Lung (tissue), 12 donors: ENCODE measurements around the gene SOX13. TPM values are rescaled to one million over a fixed set of nuclear protein-coding genes. Genes with fewer than 3 reads are reported as not detected.

Source experiments
- ATAC-seq: fragments of 200-7000 bp; cut with Tn5 transposase; one replicate; pipeline ENCODE4 v1.9.1; 2020; ENCODE audit warnings: moderate number of reproducible peaks; ENCODE audit not compliant: insufficient read depth, low FRiP score
- DNase-seq, 3 donors: peaks; one replicate each; pipeline ENCODE4 v3.0.0-alpha.2; 2013 to 2017
- H3K27ac ChIP-seq, 2 donors: one replicate each; pipeline ENCODE4 v1.5.1; 2013; ENCODE audit warnings: mild to moderate bottlenecking in 2 of 2, moderate library complexity in 2 of 2, control low read depth in 1 of 2, inconsistent platforms in 1 of 2, low read depth in 1 of 2, low read length in 1 of 2
- H3K27me3 ChIP-seq, 3 donors: one replicate each; pipeline ENCODE4 v1.5.1; 2013; ENCODE audit warnings: low read length in 2 of 3; ENCODE audit not compliant: control insufficient read depth in 3 of 3, insufficient read depth in 3 of 3
- H3K36me3 ChIP-seq, 4 donors: one replicate each; pipeline ENCODE4 v1.5.1; 2013; ENCODE audit warnings: low read length in 4 of 4, mild to moderate bottlenecking in 1 of 4, moderate library complexity in 1 of 4; ENCODE audit not compliant: control insufficient read depth in 4 of 4, insufficient read depth in 4 of 4
- H3K4me1 ChIP-seq, 5 donors: one replicate each; pipeline ENCODE4 v1.5.1; 2013; ENCODE audit warnings: low read length in 5 of 5, mild to moderate bottlenecking in 2 of 5, moderate library complexity in 1 of 5; ENCODE audit not compliant: control insufficient read depth in 5 of 5, insufficient read depth in 5 of 5
- H3K4me3 ChIP-seq: one replicate; pipeline ENCODE4 v1.5.1; 2013; ENCODE audit warnings: mild to moderate bottlenecking, control low read depth, moderate library complexity
- H3K9ac ChIP-seq, 2 donors: one replicate each; pipeline ENCODE4 v1.5.1; 2013; ENCODE audit warnings: low read length in 2 of 2, control low read depth in 1 of 2; ENCODE audit not compliant: insufficient read depth in 1 of 2
- H3K9me3 ChIP-seq, 4 donors: one replicate each; pipeline ENCODE4 v1.5.1; 2013; ENCODE audit warnings: low read length in 3 of 4, mild to moderate bottlenecking in 1 of 4, moderate library complexity in 1 of 4; ENCODE audit not compliant: control insufficient read depth in 4 of 4, insufficient read depth in 3 of 4
- CTCF ChIP-seq: IDR thresholded peaks from 2 replicates; pipeline ENCODE4 v1.5.1; 2012; ENCODE audit warnings: mild to moderate bottlenecking; ENCODE audit errors: control extremely low read depth, extremely low read depth
- WGBS, 2 donors: extraction: QIAGEN DNeasy Blood & Tissue Kit; methylation state at CpG; one replicate each; pipeline ENCODE4 v1.1.7; 2013; 5-methylcytosine and 5-hydroxymethylcytosine counted together
- polyA plus RNA-seq, 2 donors: library from polyadenylated mRNA; stranded (reverse); fragments of 200-250 nt; gene quantifications; one replicate each; pipeline ENCODE4 v1.2.1, GENCODE V29; 2013
- total RNA-seq, 2 donors: library from RNA; depleted of rRNA in 1 of 2; stranded (reverse); fragments of >200 nt in 1 of 2; gene quantifications; one replicate each; pipeline ENCODE4 v1.2.1, GENCODE V29; 2014 to 2021
- donor health status: control.
- donor health status: control.
- donor health status: Bipolar disorder and iron deficiency.
- donor health status: healthy.
- donor health status: DM: yes; HTN: yes; CAD: no.

The SOX13 gene
- total and polyA plus RNA-seq, 4 donors = 14.7 to 52.6 (median 30.3) TPM

GRCh38 chr1:204065174-204065985, 7.5 kb upstream of the SOX13 start:
- TF ChIP-seq CTCF = no peak
- WGBS, 2 donors = 63 to 76% methylated on average over 8 of the region's 8 CpGs
- H3K4me1 ChIP-seq = peaks cover 0 to 11% (median 0%) of the 10 kb centered on the region in 5 donors

GRCh38 chr1:204065986-204066300, 7.0 kb upstream of the SOX13 start:
- no peak overlapping the region for H3K27ac ChIP-seq
- H3K4me1 ChIP-seq = peaks cover 0 to 11% (median 0%) of the 10 kb centered on the region in 5 donors
- 95 to 97% methylated on average over 7 of the region's 7 CpGs for WGBS, 2 donors
- H3K9ac ChIP-seq = no peak overlapping the region
- no peak overlapping the region for H3K4me3 ChIP-seq
- no peak for ATAC-seq
- H3K9me3 ChIP-seq = no peaks in the 10 kb centered on the region
- no peak for DNase-seq
- no peaks in the 10 kb centered on the region for H3K27me3 ChIP-seq
- no peak for TF ChIP-seq CTCF
- no peaks in the 10 kb centered on the region for H3K36me3 ChIP-seq

More at GRCh38 chr1:204065174-204065985, 7.5 kb upstream of the SOX13 start:
- H3K4me3 ChIP-seq = no peak overlapping the region
- peak; percentile 84 to 88 (median 86) for DNase-seq
- peak overlapping the region in 1 of 2 donors; percentile 15 for H3K27ac ChIP-seq
- ATAC-seq = no peak
- no peaks in the 10 kb centered on the region for H3K9me3 ChIP-seq
- H3K9ac ChIP-seq = peak overlapping the region in 1 of 2 donors; percentile 49
- H3K27me3 ChIP-seq = no peaks in the 10 kb centered on the region
- H3K36me3 ChIP-seq = no peaks in the 10 kb centered on the region

DNA sequence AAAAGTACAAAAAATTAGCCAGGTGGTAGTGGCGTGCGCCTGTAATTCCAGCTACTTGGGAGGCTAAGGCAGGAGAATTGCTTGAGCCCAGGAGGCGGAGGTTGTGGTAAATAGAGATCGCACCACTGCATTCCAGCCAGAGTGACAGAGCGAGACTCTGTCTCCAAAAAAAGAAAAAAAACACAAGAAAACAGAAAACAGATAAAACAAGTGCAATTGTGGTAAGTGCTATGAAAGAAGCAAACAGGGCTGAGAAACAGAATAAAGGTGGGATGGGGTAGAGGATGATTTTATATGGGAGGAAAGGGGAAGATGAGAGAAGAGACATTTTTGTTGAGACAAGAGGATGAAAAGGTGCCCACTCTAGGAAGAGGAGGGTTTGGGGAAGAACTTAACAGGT, 5.0 kb upstream of the SOX13 start:
- H3K9me3 ChIP-seq = no peaks in the 10 kb centered on the region
- TF ChIP-seq CTCF = no peak
- peaks cover 0 to 17% (median 0%) of the 10 kb centered on the region in 5 donors for H3K4me1 ChIP-seq
- no peak overlapping the region for H3K4me3 ChIP-seq
- H3K36me3 ChIP-seq = no peaks in the 10 kb centered on the region
- ATAC-seq (no peak), DNase-seq (no peak)
- H3K9ac ChIP-seq = no peak overlapping the region
- 95% methylated on average over 5 of the region's 5 CpGs for WGBS, 2 donors
- H3K27ac ChIP-seq = no peak overlapping the region
- no peaks in the 10 kb centered on the region for H3K27me3 ChIP-seq

DNA sequence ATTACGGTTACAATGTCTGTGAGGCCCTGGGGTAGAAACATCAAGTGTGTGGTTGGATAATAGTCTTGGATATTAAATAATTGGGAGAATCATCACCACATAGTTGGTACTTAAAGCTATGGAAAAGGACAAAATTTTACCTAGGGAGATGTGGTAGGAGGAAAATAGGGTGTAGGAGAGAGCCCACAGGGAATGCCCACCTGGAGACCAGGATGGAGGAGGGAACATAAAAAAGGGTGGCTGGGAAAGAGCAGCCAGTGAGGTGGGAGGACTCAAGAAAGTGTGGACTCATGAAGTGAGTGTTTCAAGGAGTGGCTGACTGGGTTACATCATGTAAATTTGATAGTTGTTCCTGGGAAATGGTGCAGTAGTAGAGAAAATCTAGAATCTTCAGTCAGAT, 3.0 kb upstream of the SOX13 start:
- Histone ChIP-seq H3K9me3 (no peaks in the 10 kb centered on the region), H3K36me3 (peaks cover 0 to 3% (median 0%) of the 10 kb centered on the region in 4 donors), H3K4me3 (no peak overlapping the region), H3K4me1 (peaks cover 0 to 16% (median 0%) of the 10 kb centered on the region in 5 donors), H3K9ac (no peak overlapping the region), H3K27me3 (no peaks in the 10 kb centered on the region), H3K27ac (no peak overlapping the region)
- DNase-seq (no peak), ATAC-seq (no peak)
- TF ChIP-seq CTCF = no peak
- WGBS, 2 donors = 90 to 100% methylated on average over 1 of the region's 1 CpG
